ENCODE data around the gene ANAPC2.

The ANAPC2 gene

DNA sequence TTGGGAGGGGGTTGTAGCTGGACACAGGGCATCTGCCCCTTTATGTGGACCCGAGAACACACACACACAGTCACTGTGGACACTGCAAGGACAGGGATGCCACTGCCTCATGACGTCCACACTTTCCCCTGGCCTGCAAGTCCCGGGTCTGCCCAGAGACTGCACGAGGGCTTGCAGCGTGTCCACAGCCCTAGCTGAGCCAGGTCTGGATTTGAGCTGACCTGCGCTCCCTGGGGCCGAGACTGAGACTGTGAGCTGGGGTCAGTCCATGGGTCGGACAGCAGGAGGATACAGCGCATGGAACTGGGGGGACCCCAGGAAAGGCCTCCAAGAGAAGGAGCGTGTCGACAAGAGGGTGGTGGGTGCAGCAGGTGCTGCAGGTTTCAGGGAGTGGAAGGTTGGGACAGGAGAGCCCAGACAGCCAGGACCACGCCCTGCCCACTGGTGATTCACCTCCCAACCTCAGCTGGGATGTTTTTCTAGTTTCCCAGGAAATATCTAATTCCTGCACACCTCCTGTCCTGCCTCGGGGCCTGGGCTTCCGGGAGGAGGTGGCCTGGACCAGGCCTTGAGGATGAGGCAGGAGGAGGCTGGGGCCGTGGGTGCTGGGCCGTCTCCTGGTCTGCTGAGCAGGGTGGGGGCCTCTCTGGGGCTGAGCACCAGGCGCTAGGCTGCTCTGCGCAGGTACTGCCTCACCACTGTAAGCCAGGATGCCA, 38.1 kb upstream of the ANAPC2 start:
- DNase-seq = no peak

DNA sequence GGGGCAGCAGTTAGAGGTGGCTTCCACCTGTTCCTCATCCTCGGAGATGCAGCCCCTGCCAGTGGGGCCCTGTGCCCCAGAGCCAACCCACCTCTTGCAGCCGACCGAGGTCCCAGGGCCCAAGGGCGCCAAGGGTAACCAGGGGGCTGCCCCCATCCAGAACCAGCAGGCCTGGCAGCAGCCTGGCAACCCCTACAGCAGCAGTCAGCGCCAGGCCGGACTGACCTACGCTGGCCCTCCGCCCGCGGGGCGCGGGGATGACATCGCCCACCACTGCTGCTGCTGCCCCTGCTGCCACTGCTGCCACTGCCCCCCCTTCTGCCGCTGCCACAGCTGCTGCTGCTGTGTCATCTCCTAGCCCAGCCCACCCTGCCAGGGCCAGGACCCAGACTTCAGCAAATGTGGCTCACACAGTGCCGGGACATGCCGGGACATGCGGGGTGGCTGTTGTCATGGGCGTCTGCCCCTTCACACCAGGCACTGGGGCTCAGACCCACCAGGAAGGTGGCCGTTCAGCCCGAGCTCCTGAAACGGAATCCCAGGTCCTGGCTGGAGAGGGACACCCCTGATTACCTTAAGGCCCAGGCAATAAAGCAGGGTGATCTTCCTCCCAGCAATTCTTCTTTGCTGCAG, 37.5 kb upstream of the ANAPC2 start:
- DNase-seq = no peak

DNA sequence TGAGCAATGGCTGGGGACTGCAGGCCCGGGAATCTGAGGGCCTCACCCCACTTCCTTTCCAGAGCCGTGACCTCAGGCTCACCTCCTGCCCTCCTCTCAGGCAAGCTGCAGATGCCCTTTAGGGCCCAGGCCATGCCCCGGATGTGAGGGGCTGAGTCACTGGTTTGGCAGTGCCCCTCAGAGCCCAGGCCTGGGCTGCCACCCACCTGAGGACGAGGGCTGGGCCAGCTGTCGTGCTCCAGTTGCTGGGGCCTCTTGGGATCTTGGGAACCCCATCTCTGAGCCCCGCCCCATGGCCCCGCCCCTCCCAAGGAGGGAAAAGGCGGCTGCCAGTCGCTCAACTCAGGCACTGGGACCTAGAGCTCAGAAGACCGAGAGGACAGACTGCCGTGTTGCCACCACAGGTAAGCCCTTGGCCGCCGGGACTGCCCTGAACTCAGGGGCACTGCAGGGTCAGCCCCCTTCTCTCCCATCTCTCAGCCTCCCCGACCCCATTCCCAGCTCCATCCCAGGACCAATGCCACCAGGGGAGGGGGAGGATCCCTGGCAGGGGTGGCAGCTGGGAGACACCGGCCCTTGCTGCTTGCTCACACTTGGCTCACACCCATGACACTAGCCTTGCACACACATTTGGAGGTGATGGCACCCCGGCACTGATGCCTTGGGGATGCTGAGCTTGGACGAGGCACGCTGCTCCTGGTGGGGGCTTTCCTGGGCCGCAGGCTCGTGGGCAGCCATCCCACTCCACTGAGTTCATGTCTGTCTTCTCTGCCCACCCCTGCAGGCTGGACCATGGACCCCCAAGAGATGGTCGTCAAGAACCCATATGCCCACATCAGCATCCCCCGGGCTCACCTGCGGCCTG, 36.7 kb upstream of the ANAPC2 start, which contains the start of gene CYSRT1:
TSS of gene CYSRT1 (plus strand) at position 345 of the 865 bp plus-strand sequence. CDS start at position 793, 448 bp downstream.
- no peak for DNase-seq

DNA sequence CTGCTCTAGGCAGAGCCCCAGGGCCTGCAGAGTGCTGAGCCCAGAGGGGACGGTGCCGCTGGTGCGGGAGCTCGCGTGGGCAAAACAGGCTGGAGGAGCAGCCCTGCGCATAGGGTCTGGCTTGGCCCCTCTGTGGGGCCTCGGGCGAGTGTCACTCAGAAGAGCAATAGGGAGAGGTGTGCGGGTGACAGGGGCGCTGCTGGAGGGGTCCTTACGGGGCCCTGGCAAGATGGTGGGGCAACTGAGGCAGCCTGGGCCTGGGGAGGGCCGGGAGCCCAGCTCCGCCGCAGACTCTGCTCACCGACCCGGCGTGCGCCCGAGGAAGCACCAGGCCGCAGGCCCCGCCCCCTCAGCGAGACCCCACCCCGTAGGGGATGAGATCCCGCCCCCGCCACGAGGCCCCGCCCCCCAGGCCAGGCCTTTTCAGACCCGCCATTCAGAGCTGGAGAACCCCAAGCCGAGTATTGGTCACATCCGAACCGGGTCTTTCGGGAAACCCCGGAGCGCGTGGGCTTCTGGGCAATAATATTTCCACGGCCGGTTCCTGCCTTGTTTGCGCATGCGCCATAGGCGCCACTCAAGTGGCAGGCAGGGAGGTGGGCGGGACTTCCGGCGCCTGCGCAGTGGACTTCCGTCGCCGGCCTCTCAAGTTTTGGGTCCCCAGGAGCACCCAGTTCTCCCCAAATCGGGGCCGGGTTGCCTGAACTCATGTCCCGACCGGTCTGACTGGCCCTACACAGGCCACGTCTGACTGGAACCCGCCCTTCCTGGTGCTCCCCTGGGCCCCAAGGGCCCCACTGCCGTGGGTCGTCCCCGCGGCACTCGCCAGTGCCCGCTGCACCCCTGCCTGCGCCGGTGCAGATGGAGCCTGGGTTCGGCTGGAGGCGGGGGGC, 35.0 kb upstream of the ANAPC2 start:
- peak; percentile 99 for DNase-seq

DNA sequence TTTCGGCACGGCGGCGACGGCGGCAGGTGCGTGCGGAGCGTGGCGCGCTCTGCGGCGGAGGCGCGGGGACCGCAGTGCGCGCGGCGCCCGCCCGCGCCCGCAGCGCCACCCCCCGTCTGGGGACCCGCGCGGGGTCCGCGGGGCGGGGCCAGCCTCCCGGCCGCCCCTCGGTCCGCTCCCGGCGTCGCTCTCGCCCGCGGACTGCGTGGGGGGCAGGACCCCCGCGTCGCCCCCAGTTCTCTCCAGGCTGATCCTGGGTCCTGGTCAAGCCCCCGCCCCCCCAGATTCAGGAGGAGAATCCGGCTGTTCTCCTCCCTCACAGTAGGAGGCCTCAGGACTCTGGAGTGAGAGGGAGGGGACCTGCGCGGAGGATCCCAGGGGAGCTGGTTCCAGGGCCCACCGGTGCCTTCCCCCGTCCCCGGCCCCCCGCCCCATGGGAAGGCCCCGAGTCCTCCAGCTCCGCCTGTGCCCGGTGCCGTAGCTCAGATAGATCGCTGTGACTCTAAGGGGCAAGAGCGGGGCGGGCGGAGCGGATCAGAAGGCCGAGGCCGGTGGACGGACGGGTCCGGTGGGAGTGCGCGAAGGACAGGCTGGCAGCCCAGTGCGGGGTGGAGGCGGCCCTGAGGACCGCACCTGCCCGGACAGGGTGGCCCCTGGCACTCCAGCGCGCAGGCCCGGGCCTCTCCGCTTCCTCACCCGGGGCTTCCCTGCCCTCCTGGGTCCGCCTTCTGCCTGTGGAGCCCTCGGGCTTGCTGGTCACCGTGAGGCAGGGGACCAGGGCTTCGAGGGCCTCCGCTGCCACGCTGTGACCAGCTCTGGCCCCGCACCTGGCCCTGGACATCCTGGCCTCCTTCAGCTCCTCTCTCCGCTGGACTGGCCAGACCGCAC, 34.1 kb upstream of the ANAPC2 start, which contains the start of gene RNF208:
TSS of gene RNF208 (minus strand) at position 51 of the 888 bp plus-strand sequence. CDS start 1,028 bp downstream, outside the sequence.
- DNase-seq = no peak

DNA sequence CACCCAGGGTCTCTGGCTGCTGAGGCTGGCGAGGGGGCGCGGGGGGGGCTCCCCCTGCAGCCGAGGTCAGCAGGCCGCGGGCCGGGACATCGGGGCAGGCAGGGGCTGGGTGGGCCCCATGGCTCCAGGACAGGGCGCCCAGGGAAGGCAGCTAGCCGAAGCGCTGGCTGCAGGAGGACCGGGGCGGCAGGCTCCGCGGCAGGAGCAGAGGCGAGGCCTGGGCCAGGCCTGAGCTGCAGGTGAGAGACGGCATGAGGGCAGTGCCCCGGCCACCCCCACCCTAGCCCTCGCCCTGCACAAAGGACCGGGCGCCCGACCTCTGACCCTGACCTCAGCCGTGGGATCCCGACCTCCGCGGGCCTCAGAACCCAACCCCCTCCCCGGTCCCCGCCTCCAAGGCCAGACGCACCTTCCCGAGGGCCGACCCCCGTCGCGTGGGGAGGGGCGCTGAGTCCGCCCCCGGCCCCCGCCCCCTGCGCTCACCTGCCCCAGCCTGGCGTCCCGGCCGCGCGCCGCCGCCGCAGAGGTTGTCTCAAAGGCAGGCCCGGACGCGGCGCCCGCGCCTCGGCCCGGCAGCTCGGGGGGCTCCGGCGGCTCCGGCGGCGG, 33.2 kb upstream of the ANAPC2 start:
- no peak for DNase-seq

DNA sequence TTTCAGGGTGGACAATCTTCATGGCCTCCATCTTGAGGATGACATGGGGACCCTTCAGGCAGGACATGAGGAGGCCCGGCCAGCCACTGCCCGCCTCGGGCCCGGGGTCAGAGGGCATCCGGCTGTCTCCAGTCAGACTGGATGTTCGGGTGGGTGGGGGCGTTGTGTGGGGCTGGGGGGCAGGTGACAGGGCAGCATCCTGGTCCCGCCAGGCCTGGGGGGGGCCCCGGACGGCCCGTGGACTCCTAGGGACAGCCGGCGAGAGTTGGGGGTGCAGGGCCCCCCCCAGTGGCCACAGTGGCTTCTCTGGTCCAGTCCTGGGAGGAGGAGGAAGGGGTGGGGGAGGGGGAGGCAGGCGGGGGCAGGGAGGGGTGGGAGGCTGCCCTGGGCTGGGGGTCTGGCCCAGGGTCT, 32.7 kb upstream of the ANAPC2 start:
- no peak for DNase-seq

DNA sequence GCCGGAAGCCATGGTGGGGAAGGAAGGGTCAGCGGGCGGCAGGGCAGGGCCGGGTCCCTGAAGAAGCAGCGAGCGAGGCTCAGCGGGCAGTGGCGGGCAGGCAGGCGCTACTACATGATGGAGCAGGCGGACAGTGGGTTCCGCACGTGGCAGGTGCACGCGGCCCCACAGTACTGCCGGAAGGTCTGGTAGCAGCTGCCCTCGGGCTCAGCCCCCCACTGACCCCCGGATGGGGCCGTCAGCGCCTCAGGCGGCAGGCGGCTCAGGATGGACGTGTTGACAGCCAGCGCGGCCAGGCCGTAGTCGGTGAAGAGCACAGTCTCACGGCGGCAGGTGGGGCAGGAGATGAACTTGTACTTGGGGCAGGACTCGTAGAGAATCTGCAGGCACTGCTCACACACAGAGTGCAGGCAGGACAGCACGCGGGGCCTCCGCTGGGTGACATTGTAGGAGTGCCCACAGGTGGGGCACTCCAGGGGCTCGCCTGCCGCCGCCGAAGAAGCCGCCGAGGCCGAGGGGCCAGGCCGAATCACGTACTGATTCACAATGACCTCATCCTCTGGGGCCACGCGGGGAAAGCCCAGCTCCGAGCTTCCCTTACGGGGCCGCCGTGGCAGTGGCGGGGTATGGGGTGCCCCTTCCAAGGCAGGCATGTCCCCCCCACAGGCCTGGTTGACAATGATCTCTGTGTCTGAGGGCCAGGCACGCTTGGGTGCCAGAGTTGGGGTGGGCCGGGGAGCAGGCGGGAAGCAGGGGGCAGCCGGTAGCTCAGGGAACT, 32.1 kb upstream of the ANAPC2 start:
- no peak for DNase-seq

DNA sequence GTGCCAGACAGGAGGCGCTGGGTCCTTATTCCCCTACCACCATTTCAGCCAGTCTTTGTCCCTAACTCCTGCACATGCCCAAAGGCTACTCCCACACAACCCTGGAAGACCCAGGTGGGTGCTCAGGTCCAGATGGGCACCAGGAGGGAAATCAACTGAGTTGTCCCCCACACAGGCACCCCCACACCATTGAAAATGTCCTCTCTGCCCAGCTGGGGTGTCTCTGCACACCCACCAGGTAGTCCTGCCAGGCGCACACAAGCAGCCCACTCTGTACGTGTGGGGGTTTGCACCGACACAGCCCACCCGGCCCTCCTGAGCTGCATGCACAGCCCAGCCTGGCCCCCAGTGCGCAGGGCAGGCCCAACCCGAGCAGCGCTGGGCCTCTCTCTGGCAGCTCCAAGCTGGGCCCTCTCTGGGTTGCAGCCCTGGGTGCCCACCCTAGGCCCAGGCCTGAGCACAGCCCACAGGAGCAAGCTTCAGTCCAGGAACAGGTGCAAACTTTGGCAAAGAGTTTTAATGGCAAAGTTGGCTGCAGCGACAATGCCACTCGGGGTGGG, 31.5 kb upstream of the ANAPC2 start:
- no peak for DNase-seq

DNA sequence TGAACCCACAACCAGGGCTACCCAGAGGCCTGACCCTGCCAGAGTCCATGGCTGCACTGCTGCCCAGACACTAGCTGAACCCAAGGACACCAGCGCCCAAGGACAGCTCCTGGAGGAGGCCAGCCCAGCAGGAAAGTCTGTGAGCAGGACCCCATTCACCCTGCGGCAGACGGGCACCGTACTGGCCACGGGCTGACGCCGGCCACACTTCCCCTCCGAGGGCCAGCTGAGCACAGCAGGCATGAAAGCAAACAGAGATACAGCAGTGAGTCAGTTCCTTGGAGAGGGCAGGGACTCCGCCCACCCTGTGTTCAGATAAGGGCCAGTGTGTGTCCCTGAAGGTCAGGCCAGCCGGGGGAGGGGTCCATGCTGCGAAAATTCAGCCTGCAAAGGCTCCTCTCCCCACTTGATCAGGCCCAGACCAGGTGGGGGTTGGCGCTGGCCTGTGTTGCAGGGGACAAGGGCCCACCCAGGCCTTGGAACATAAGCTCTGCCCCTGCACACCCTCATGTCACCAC, 30.5 kb upstream of the ANAPC2 start:
- no peak for DNase-seq

DNA sequence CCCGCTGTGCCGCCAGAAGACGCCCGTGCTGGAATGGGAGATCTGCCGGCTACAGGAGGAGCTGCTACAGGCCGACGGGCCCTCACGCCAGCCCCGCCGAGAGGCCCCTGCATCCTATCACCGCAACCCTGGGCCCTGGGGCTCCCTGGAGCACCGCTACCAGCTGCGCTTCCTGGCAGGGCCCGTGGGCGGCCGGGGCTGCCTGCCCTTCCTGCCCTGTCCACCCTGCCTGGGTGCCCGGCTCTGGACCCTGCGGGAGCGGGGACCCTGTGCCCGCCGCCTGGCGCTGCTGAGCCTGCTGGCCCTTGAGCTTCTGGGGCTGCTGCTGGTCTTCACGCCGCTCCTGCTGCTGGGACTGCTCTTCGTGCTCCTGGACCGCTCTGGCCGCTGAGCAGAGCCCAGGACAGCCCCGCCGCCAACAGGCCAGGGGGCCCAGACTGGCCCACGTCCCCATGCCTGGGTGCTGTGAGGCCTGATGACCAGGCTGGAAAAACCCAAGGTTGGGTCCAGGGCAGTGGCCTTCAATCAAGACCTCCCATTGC, 29.9 kb upstream of the ANAPC2 start:
- no peak for DNase-seq

DNA sequence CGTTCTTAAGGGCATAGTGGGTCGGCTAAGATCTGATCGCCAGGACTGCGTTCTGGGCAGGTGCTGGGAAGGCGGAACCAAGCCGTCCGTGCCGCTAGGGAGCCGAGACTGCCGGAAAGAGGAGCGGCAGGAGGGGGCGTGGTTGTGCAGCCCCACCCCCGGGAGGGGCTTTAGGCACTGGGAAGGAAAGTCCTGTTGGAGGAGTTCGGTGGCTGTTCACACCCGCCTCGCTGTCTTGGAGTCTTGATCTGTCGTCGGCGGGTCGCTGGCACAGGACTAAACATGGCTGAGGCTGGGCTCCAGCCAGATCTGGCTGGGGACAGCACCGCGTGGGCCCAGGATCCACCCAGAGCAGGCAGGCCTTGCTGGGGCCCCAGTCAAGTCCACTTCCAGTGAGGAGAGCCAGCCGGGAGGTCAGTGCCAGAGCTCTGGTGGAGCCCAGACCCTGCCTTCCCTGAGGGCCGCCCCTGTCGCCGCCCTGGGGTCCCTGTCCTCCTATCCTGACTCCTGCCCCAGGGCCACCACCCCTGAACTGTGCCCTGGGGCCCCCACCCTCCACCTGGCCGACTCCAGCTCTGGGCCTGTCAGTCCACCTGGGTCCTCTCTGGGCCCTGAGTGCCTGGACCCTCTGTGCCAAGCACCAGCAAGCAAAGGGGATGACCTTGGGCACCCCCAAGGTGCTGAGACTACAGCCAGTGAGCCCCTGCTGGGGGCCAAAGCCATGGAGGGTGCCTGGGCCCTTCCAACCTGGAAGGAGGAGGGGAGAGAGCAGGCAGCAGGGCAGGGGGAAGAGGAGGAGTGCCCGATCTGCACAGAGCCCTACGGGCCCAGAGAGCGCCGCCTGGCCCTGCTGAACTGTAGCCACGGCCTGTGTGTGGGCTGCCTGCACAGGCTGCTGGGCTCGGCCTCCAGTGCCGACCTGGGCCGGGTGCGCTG, 29.2 kb upstream of the ANAPC2 start:
- no peak for DNase-seq

DNA sequence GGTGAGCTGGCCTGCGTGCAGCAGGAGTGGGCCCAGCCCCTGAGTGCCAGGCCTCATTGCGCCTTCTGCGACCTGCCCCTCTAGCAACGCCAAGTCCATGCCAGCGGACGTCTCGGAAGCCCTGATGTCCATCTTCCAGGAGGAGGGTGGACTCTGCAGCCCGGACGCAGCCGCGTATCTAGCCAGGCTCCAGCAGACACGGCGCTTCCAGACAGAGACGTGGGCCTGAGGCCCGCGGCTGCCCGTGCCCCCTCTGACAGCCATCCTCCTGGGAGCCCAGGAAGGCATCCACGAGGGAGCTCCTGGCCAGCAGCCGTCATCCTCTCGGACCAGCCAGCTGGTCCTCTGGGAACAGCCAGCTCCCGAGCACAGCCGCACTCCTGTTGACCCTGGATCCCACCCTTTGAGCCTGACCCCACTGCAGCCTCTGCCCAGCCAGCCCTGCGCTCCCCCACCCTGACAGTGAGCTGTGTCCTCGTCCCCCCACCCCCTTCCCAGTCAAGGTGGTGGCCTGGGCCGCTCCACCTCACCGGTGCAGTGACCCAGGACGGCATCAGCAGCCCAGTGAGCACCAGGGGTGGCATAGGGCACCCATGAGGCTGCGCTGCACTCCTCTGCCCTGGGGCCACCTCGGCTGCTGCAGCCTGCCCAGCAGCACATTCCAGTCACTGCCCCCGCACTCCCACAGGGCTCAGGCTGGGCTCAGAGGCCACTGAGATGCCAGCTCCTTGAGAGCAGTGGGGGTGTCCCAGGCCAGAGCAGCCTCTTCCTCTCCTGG, 28.0 kb upstream of the ANAPC2 start:
- no peak for DNase-seq

DNA sequence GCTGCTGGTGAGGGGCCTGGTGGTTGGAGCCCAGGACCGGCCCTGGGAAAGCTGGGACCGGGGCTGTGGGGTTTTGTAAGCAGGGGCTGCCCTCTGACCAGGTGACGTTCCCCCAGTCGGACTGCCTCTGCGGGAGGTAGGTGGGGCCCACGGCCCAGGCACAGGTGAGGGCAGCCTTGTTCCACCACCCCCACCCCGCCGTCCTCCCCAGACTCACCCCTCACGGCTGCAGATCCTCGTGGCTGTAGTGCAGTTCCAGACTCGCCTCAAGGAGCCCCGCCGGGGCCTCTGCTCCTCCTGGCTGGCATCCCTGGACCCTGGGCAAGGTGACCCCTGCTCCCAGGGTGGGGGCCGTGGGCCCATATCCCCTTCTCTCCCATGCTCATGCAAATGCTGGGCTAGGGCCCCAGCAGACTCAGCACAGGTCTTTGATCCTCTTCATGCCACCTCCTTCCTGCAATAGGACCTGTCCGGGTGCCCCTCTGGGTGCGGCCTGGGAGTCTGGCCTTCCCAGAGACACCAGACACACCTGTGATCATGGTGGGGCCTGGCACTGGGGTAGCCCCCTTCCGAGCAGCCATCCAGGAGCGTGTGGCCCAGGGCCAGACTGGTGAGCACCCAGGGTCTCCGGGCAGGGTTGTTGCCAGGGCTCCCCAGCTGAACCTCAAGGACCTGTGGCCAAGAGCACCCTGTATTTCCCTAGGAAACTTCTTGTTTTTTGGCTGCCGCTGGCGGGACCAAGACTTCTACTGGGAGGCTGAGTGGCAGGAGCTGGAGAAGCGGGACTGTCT, 27.0 kb upstream of the ANAPC2 start:
- DNase-seq = no peak

DNA sequence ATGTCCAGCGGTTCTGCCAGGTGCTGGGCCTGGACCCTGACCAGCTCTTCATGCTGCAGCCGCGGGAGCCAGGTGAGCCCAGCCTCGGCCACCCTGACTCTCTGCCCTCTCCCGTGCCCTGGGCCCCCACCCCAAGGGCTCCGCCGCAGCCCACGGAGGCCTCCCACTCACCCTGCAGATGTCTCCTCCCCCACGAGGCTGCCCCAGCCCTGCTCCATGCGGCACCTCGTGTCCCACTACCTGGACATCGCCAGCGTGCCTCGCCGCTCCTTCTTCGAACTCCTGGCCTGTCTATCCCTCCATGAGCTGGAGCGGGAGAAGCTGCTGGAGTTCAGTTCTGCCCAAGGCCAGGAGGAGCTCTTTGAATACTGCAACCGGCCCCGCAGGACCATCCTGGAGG, 26.3 kb upstream of the ANAPC2 start:
- no peak for DNase-seq

Data from fibroblast of skin of right quadriceps (primary cell).